Mucosa of rectum (tissue), 2 donors: ENCODE data around the gene SAE1.

Experiments used
- H3K27ac ChIP-seq, 2 donors: one replicate each; pipeline ENCODE4 v1.7.0; 2013; ENCODE audit warnings: inconsistent platforms in 2 of 2, low read depth in 2 of 2, low read length in 2 of 2
- H3K27me3 ChIP-seq, 2 donors: one replicate each; pipeline ENCODE4 v1.7.0; 2013; ENCODE audit warnings: low read length in 2 of 2; ENCODE audit not compliant: control insufficient read depth in 2 of 2, insufficient read depth in 2 of 2
- H3K36me3 ChIP-seq, 2 donors: one replicate each; pipeline ENCODE4 v1.7.0; 2013; ENCODE audit warnings: low read length in 2 of 2; ENCODE audit not compliant: control insufficient read depth in 2 of 2, insufficient read depth in 2 of 2
- H3K4me1 ChIP-seq, 2 donors: one replicate each; pipeline ENCODE4 v1.7.0; 2013; ENCODE audit warnings: low read length in 2 of 2, mild to moderate bottlenecking in 1 of 2; ENCODE audit not compliant: control insufficient read depth in 2 of 2, insufficient read depth in 2 of 2
- H3K4me3 ChIP-seq, 2 donors: one replicate each; pipeline ENCODE4 v1.7.0; 2013; ENCODE audit warnings: low read length in 2 of 2
- H3K9ac ChIP-seq, 2 donors: one replicate each; pipeline ENCODE4 v1.7.0; 2013; ENCODE audit warnings: low read length in 2 of 2, low read depth in 1 of 2, mild to moderate bottlenecking in 1 of 2
- H3K9me3 ChIP-seq, 2 donors: one replicate each; pipeline ENCODE4 v1.7.0; 2013; ENCODE audit warnings: low read length in 2 of 2; ENCODE audit not compliant: control insufficient read depth in 2 of 2
- donor health status: healthy.
- donor health status: Normal muscosa, but diverticular disease.

Gene SAE1

GRCh38 chr19:47183601-47184000 lies 53.0 kb downstream of the SAE1 start:
- no peaks in the 10 kb centered on the region for H3K9me3 ChIP-seq
- peaks cover 18 to 28% of the 10 kb centered on the region in 2 donors for H3K4me1 ChIP-seq
- no peak overlapping the region for H3K27ac ChIP-seq
- no peak overlapping the region for H3K4me3 ChIP-seq
- H3K36me3 ChIP-seq, result peaks cover 3 to 11% of the 10 kb centered on the region in 2 donors
- no peaks in the 10 kb centered on the region for H3K27me3 ChIP-seq
- H3K9ac ChIP-seq, result no peak overlapping the region

GRCh38 chr19:47186446-47187334 lies 56.1 kb downstream of the SAE1 start:
- H3K27ac ChIP-seq, result peak overlapping the region; percentile 82 to 90
- peak overlapping the region in 1 of 2 donors; percentile 28 for H3K4me3 ChIP-seq
- no peaks in the 10 kb centered on the region for H3K9me3 ChIP-seq
- H3K9ac ChIP-seq, result no peak overlapping the region
- peaks cover 40 to 50% of the 10 kb centered on the region in 2 donors for H3K4me1 ChIP-seq
- no peaks in the 10 kb centered on the region for H3K27me3 ChIP-seq
- H3K36me3 ChIP-seq, result peaks cover 0 to 5% of the 10 kb centered on the region in 2 donors

GRCh38 chr19:47187335-47187655 lies 56.7 kb downstream of the SAE1 start:
- no peaks in the 10 kb centered on the region for H3K27me3 ChIP-seq
- H3K27ac ChIP-seq, result peak overlapping the region; percentile 82 to 90
- no peaks in the 10 kb centered on the region for H3K9me3 ChIP-seq
- H3K9ac ChIP-seq, result peak overlapping the region in 1 of 2 donors; percentile 24
- H3K4me3 ChIP-seq, result no peak overlapping the region
- H3K4me1 ChIP-seq, result peaks cover 40 to 48% of the 10 kb centered on the region in 2 donors
- peaks cover 0 to 5% of the 10 kb centered on the region in 2 donors for H3K36me3 ChIP-seq

GRCh38 chr19:47187797-47188196 lies 57.2 kb downstream of the SAE1 start:
- H3K9ac ChIP-seq, result peak overlapping the region; percentile 24 to 60

GRCh38 chr19:47188507-47189033 lies 57.9 kb downstream of the SAE1 start:
- peaks cover 40 to 42% of the 10 kb centered on the region in 2 donors for H3K4me1 ChIP-seq
- peak overlapping the region; percentile 82 to 90 for H3K27ac ChIP-seq
- H3K27me3 ChIP-seq, result no peaks in the 10 kb centered on the region
- no peak overlapping the region for H3K4me3 ChIP-seq
- H3K9me3 ChIP-seq, result no peaks in the 10 kb centered on the region
- peaks cover 0 to 2% of the 10 kb centered on the region in 2 donors for H3K36me3 ChIP-seq
- peak overlapping the region; percentile 44 to 60 for H3K9ac ChIP-seq

More at GRCh38 chr19:47187797-47188196, 57.2 kb downstream of the SAE1 start:
- Histone ChIP-seq H3K27me3 (no peaks in the 10 kb centered on the region), H3K9me3 (no peaks in the 10 kb centered on the region), H3K4me1 (peaks cover 40 to 43% of the 10 kb centered on the region in 2 donors), H3K4me3 (no peak overlapping the region), H3K36me3 (peaks cover 0 to 3% of the 10 kb centered on the region in 2 donors), H3K27ac (peak overlapping the region; percentile 82 to 90)

GRCh38 chr19:47190167-47190727 lies 59.6 kb downstream of the SAE1 start:
- H3K4me1 ChIP-seq, result peaks cover 40 to 43% of the 10 kb centered on the region in 2 donors
- no peaks in the 10 kb centered on the region for H3K27me3 ChIP-seq
- H3K9ac ChIP-seq, result peak overlapping the region; percentile 68 to 73
- peak overlapping the region; percentile 82 to 90 for H3K27ac ChIP-seq
- no peaks in the 10 kb centered on the region for H3K9me3 ChIP-seq
- H3K4me3 ChIP-seq, result peak overlapping the region; percentile 51 to 57
- no peaks in the 10 kb centered on the region for H3K36me3 ChIP-seq

- Histone ChIP-seq H3K27me3 (no peaks in the 10 kb centered on the region), H3K36me3 (peaks cover 11 to 15% of the 10 kb centered on the region in 2 donors), H3K9me3 (no peaks in the 10 kb centered on the region), H3K27ac (no peak overlapping the region), H3K4me1 (peaks cover 6 to 7% of the 10 kb centered on the region in 2 donors), H3K9ac (no peak overlapping the region), H3K4me3 (no peak overlapping the region)
These were observed 64.8 kb downstream of the SAE1 start for GRCh38 chr19:47195434-47195833.

GRCh38 chr19:47197141-47197540 lies 66.5 kb downstream of the SAE1 start:
- no peaks in the 10 kb centered on the region for H3K27me3 ChIP-seq
- peaks cover 0 to 3% of the 10 kb centered on the region in 2 donors for H3K4me1 ChIP-seq
- no peak overlapping the region for H3K9ac ChIP-seq
- H3K27ac ChIP-seq, result no peak overlapping the region
- H3K9me3 ChIP-seq, result no peaks in the 10 kb centered on the region
- peaks cover 11 to 15% of the 10 kb centered on the region in 2 donors for H3K36me3 ChIP-seq
- no peak overlapping the region for H3K4me3 ChIP-seq

GRCh38 chr19:47200530-47200929 lies 69.9 kb downstream of the SAE1 start:
- peaks cover 24% of the 10 kb centered on the region in 2 donors for H3K36me3 ChIP-seq
- H3K4me1 ChIP-seq, result peaks cover 0 to 3% of the 10 kb centered on the region in 2 donors
- no peak overlapping the region for H3K9ac ChIP-seq
- no peaks in the 10 kb centered on the region for H3K27me3 ChIP-seq
- H3K9me3 ChIP-seq, result no peaks in the 10 kb centered on the region
- no peak overlapping the region for H3K27ac ChIP-seq
- H3K4me3 ChIP-seq, result no peak overlapping the region

- Histone ChIP-seq H3K4me1 (peaks cover 0 to 3% of the 10 kb centered on the region in 2 donors), H3K36me3 (peaks cover 32 to 34% of the 10 kb centered on the region in 2 donors), H3K27me3 (no peaks in the 10 kb centered on the region), H3K9me3 (no peaks in the 10 kb centered on the region), H3K9ac (no peak overlapping the region), H3K4me3 (no peak overlapping the region), H3K27ac (no peak overlapping the region)
These were observed 72.6 kb downstream of the SAE1 start for GRCh38 chr19:47203254-47203653.
